SK-N-SH (cell line): ENCODE measurements around the gene FGD4. TPM values are rescaled to one million over a fixed set of nuclear protein-coding genes. Genes with fewer than 3 reads are reported as not detected.

Experiments used
- CTCF ChIA-PET: fragments of 300-600, 350-600 bp; formaldehyde crosslinking; extraction: SDS; loops from one replicate; lab custom pipeline; 2021; lab: Yijun Ruan, JAX
- POLR2A ChIA-PET: fragments of 350-600 bp; sonication (Branson Sonifier 250); formaldehyde crosslinking; extraction: SDS; loops from one replicate; lab custom pipeline; 2020; ENCODE audit warnings: antibody characterized with exemption, inconsistent platforms; lab: Yijun Ruan, JAX
- DNase-seq: peaks from one replicate; pipeline ENCODE4 v3.0.0; 2012
- H2AFZ ChIP-seq: fragments of 200-600 bp; sonication (generic); 2 replicates; pipeline ENCODE4 v1.8.1; 2016; ENCODE audit warnings: antibody characterized with exemption, mild to moderate bottlenecking, low read depth
- H3F3A ChIP-seq: fragments of 200-600 bp; sonication (generic); replicated peaks from 2 replicates; pipeline ENCODE3; 2016; ENCODE audit warnings: antibody characterized with exemption, mild to moderate bottlenecking; ENCODE audit not compliant: insufficient read depth
- H3K27ac ChIP-seq, 2 experiments: fragments of 200-500 bp in 1 of 2; fragments of 200-600 bp in 1 of 2; sonication (Bioruptor generic) in 1 of 2; sonication (generic), shearing (Covaris generic) in 1 of 2; 2 replicates each; pipeline versions ENCODE4 v1.5.1 to v1.6.1; 2014 to 2016; ENCODE audit warnings: low read depth in 2 of 2, inconsistent platforms in 1 of 2, low read length in 1 of 2, mild to moderate bottlenecking in 1 of 2, mixed read lengths in 1 of 2
- H3K27me3 ChIP-seq: fragments of 200-600 bp; sonication (generic), shearing (Covaris generic); 2 replicates; pipeline ENCODE4 v1.6.1; 2016; ENCODE audit warnings: mixed run types; ENCODE audit not compliant: insufficient read depth
- H3K36me3 ChIP-seq, 2 experiments: fragments of 200-500 bp in 1 of 2; fragments of 200-600 bp in 1 of 2; sonication (Bioruptor generic) in 1 of 2; sonication (generic) in 1 of 2; replicated peaks in 1 of 2; 2 replicates each; pipeline versions ENCODE3 to v1.5.1; 2014 to 2016; ENCODE audit warnings: low read length in 1 of 2, mild to moderate bottlenecking in 1 of 2; ENCODE audit not compliant: insufficient read depth in 2 of 2, control insufficient read depth in 1 of 2
- H3K4me1 ChIP-seq, 2 experiments: fragments of 200-500 bp in 1 of 2; fragments of 200-600 bp in 1 of 2; sonication (Bioruptor generic) in 1 of 2; sonication (generic), shearing (Covaris generic) in 1 of 2; 2 replicates each; pipeline versions ENCODE4 v1.5.1 to v1.6.1; 2014 to 2016; ENCODE audit warnings: low read depth in 1 of 2, low read length in 1 of 2, mixed run types in 1 of 2; ENCODE audit not compliant: insufficient read depth in 2 of 2, control insufficient read depth in 1 of 2
- H3K4me2 ChIP-seq: fragments of 200-600 bp; sonication (generic), shearing (Covaris generic); 2 replicates; pipeline ENCODE4 v1.6.1; 2017; ENCODE audit warnings: mixed run types
- H3K4me3 ChIP-seq, 2 experiments: fragments of 200-500 bp in 1 of 2; fragments of 200-600 bp in 1 of 2; sonication (Bioruptor generic) in 1 of 2; sonication (generic), shearing (Covaris generic) in 1 of 2; 2 replicates each; pipeline versions ENCODE4 v1.5.1 to v1.8.1; 2014 to 2016; ENCODE audit warnings: low read depth in 2 of 2, inconsistent platforms in 1 of 2, low read length in 1 of 2, mild to moderate bottlenecking in 1 of 2, mixed read lengths in 1 of 2, moderate library complexity in 1 of 2
- H3K79me2 ChIP-seq: fragments of 200-600 bp; sonication (generic); 2 replicates; pipeline ENCODE4 v1.8.1; 2017; ENCODE audit warnings: mild to moderate bottlenecking; ENCODE audit not compliant: insufficient read depth
- H3K9ac ChIP-seq: fragments of 200-600 bp; sonication (generic); 2 replicates; pipeline ENCODE4 v1.6.1; 2017; ENCODE audit warnings: mixed run types
- H3K9me2 ChIP-seq: fragments of 200-600 bp; sonication (generic); 2 replicates; pipeline ENCODE4 v1.6.1; 2017; ENCODE audit warnings: mixed run types
- H3K9me3 ChIP-seq: fragments of 200-600 bp; sonication (generic); 2 replicates; pipeline ENCODE4 v1.6.1; 2017; ENCODE audit warnings: mixed run types, mild to moderate bottlenecking, moderate library complexity
- H4K20me1 ChIP-seq: fragments of 200-600 bp; sonication (generic); 2 replicates; pipeline ENCODE4 v1.6.1; 2017; ENCODE audit warnings: mild to moderate bottlenecking, mixed run types; ENCODE audit not compliant: insufficient read depth
- CHD2 ChIP-seq: fragments of 150-350 bp; IDR thresholded peaks from 2 replicates; pipeline ENCODE4 v1.6.1; 2018; ENCODE audit warnings: low read length; ENCODE audit not compliant: partially characterized antibody
- EP300 ChIP-seq, 2 experiments: IDR thresholded peaks; 2 replicates each; pipeline versions ENCODE4 v1.4.0 to v1.6.1; 2012; ENCODE audit warnings: borderline replicate concordance in 1 of 2, low read depth in 1 of 2, low read length in 1 of 2
- GATA2 ChIP-seq: sonication (generic); formaldehyde crosslinking; IDR thresholded peaks from 2 replicates; pipeline ENCODE4 v1.5.0; 2020; ENCODE audit warnings: mild to moderate bottlenecking, missing genetic modification reagents
- MXI1 ChIP-seq: IDR thresholded peaks from 2 replicates; pipeline ENCODE4 v1.6.1; 2012; ENCODE audit warnings: mild to moderate bottlenecking, low read depth, low read length, improper control_type of control experiment
- NRF1 ChIP-seq: IDR thresholded peaks from 2 replicates; pipeline ENCODE4 v1.6.1; 2012; ENCODE audit warnings: low read depth, mild to moderate bottlenecking, low read length
- RFX5 ChIP-seq: IDR thresholded peaks from 2 replicates; pipeline ENCODE4 v1.6.1; 2012; ENCODE audit warnings: mild to moderate bottlenecking, improper control_type of control experiment, low read length
- SIN3A ChIP-seq: IDR thresholded peaks from 2 replicates; pipeline ENCODE4 v1.6.1; 2012; ENCODE audit warnings: low read depth, mild to moderate bottlenecking, low read length, moderate library complexity, borderline replicate concordance
- SMC3 ChIP-seq: IDR thresholded peaks from 2 replicates; pipeline ENCODE4 v1.6.1; 2012; ENCODE audit warnings: low read depth, low read length, improper control_type of control experiment
- TAF1 ChIP-seq: IDR thresholded peaks from 2 replicates; pipeline ENCODE4 v1.6.1; 2012; ENCODE audit warnings: low read depth, mild to moderate bottlenecking, low read length, moderate library complexity, borderline replicate concordance
- WGBS: methylation state at CpG from one replicate; pipeline ENCODE4 v1.1.6; 2017; ENCODE audit warnings: low lambda C conversion rate; 5-methylcytosine and 5-hydroxymethylcytosine counted together
- polyA plus RNA-seq, 3 experiments: library from polyadenylated mRNA; depleted of rRNA; stranded (reverse); fragments of >200 nt; gene quantifications; 2 replicates each; pipeline ENCODE4 v1.2.3, GENCODE V29; 2012
- TF ChIP-seq, protein P1 (sequence below): fragments of 200-600 bp; sonication (generic); IDR thresholded peaks from 2 replicates; pipeline ENCODE4 v1.6.1; 2017; ENCODE audit warnings: antibody characterized with exemption, mild to moderate bottlenecking, moderate library complexity
- TF ChIP-seq, protein P2 (sequence below): IDR thresholded peaks from 2 replicates; pipeline ENCODE4 v1.6.1; 2012; ENCODE audit warnings: mild to moderate bottlenecking, low read depth, low read length, moderate library complexity

FGD4 gene
- polyA plus RNA-seq, 1 of the 3 experiments (the other 2 are of a cell fraction) = 0.26 TPM

DNA sequence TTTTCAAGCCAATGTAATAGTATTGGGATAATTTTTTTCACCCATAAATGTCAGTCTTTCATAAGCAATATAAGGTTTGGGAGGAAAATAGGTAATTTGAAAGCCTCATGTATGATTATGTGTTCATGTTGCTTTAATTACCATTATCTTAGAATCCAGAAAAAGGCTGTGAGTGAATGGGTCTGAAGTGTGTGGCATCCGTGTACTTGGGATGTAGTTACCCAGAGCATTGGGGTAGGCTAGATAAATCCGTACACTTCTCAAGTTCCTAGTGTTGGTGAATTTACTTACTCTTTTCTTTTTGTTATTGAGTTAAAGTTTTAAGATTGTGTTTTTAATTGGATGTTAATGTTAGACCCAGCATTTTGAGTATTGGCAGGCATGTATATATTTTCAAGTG is 104.4 kb downstream of the FGD4 start:
- H3K27me3 ChIP-seq = no peaks in the 10 kb centered on the region
- H3F3A ChIP-seq = peaks cover 3% of the 10 kb centered on the region
- CTCF ChIA-PET = no interaction called here
- no peaks in the 10 kb centered on the region for H3K36me3 ChIP-seq
- DNase-seq = no peak
- H3K4me3 ChIP-seq = peak overlapping the region in 1 of 2 experiments; percentile 14; a peak in 1 of 4 replicates
- TF ChIP-seq SIN3A = no peak
- TF ChIP-seq, all 33 proteins: peak for 0
- no peaks in the 10 kb centered on the region for H3K9me2 ChIP-seq
- no peak overlapping the region for H3K27ac ChIP-seq
- no peak overlapping the region for H2AFZ ChIP-seq
- POLR2A ChIA-PET = no interaction called here
- no peaks in the 10 kb centered on the region for H3K79me2 ChIP-seq
- WGBS = 87% methylated on average over 2 of the region's 2 CpGs
- H3K9me3 ChIP-seq = no peaks in the 10 kb centered on the region
- peaks cover 0 to 5% of the 10 kb centered on the region in 2 experiments; a peak in 2 of 4 replicates for H3K4me1 ChIP-seq
- H3K9ac ChIP-seq = no peak overlapping the region
- no peak overlapping the region for H3K4me2 ChIP-seq
- H4K20me1 ChIP-seq = no peaks in the 10 kb centered on the region

GRCh38 chr12:32504591-32504990 is 105.2 kb downstream of the FGD4 start:
- Histone ChIP-seq H3F3A (peaks cover 3% of the 10 kb centered on the region), H3K9me3 (no peaks in the 10 kb centered on the region), H3K9ac (no peak overlapping the region), H3K4me1 (peaks cover 0 to 5% of the 10 kb centered on the region in 2 experiments; a peak in 2 of 4 replicates), H2AFZ (no peak overlapping the region), H3K9me2 (no peaks in the 10 kb centered on the region), H3K36me3 (no peaks in the 10 kb centered on the region), H4K20me1 (no peaks in the 10 kb centered on the region), H3K27ac (no peak overlapping the region), H3K27me3 (no peaks in the 10 kb centered on the region), H3K79me2 (no peaks in the 10 kb centered on the region), H3K4me3 (no peak overlapping the region), H3K4me2 (no peak overlapping the region)
- ChIA-PET POLR2A (no interaction called here), CTCF (interaction anchor here (0.6 kb wide), 1 partner anchor 441 kb away, joined by 3 read pairs; no protein-coding TSS in a partner anchor)
- 89% methylated on average over 3 of the region's 3 CpGs for WGBS
- no peak for DNase-seq
- TF ChIP-seq MXI1 = no peak
- no peak for TF ChIP-seq NRF1
- TF ChIP-seq, protein P1, sequence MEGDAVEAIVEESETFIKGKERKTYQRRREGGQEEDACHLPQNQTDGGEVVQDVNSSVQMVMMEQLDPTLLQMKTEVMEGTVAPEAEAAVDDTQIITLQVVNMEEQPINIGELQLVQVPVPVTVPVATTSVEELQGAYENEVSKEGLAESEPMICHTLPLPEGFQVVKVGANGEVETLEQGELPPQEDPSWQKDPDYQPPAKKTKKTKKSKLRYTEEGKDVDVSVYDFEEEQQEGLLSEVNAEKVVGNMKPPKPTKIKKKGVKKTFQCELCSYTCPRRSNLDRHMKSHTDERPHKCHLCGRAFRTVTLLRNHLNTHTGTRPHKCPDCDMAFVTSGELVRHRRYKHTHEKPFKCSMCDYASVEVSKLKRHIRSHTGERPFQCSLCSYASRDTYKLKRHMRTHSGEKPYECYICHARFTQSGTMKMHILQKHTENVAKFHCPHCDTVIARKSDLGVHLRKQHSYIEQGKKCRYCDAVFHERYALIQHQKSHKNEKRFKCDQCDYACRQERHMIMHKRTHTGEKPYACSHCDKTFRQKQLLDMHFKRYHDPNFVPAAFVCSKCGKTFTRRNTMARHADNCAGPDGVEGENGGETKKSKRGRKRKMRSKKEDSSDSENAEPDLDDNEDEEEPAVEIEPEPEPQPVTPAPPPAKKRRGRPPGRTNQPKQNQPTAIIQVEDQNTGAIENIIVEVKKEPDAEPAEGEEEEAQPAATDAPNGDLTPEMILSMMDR = no peak
- TF ChIP-seq SMC3 = no peak
- TF ChIP-seq RFX5 = no peak
- no peak for TF ChIP-seq GATA2 (CRISPR knock-in tag)
- no peak for TF ChIP-seq CHD2
- no peak for TF ChIP-seq TAF1
- no peak for TF ChIP-seq EP300 (IDR thresholded peaks at IDR 0.05; ENCODE audit: borderline replicate concordance in 1 of 2, low read depth in 1 of 2, low read length in 1 of 2)
- TF ChIP-seq, protein P2, sequence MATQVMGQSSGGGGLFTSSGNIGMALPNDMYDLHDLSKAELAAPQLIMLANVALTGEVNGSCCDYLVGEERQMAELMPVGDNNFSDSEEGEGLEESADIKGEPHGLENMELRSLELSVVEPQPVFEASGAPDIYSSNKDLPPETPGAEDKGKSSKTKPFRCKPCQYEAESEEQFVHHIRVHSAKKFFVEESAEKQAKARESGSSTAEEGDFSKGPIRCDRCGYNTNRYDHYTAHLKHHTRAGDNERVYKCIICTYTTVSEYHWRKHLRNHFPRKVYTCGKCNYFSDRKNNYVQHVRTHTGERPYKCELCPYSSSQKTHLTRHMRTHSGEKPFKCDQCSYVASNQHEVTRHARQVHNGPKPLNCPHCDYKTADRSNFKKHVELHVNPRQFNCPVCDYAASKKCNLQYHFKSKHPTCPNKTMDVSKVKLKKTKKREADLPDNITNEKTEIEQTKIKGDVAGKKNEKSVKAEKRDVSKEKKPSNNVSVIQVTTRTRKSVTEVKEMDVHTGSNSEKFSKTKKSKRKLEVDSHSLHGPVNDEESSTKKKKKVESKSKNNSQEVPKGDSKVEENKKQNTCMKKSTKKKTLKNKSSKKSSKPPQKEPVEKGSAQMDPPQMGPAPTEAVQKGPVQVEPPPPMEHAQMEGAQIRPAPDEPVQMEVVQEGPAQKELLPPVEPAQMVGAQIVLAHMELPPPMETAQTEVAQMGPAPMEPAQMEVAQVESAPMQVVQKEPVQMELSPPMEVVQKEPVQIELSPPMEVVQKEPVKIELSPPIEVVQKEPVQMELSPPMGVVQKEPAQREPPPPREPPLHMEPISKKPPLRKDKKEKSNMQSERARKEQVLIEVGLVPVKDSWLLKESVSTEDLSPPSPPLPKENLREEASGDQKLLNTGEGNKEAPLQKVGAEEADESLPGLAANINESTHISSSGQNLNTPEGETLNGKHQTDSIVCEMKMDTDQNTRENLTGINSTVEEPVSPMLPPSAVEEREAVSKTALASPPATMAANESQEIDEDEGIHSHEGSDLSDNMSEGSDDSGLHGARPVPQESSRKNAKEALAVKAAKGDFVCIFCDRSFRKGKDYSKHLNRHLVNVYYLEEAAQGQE = no peak
- TF ChIP-seq, all 33 proteins: peak for 0
